Thyroid gland (tissue), 4 donors: Measurements from ENCODE around the gene PLXNB2.
A peak's percentile ranks its signal among the peaks of the same experiment; 100 is the strongest.

Experiments
- POLR2A ChIP-seq, 2 donors: fragments of 450-650 bp; IDR thresholded peaks; one replicate each; pipeline ENCODE4 v1.6.1; 2017; ENCODE audit warnings: antibody characterized with exemption in 2 of 2, mild to moderate bottlenecking in 2 of 2, moderate library complexity in 1 of 2
- TF ChIP-seq, protein P1 (sequence below), 6 experiments: fragments of 200-600 bp in 3 of 6; fragments of 450-650 bp in 3 of 6; sonication (generic) in 3 of 6; IDR thresholded peaks; one replicate each; pipeline ENCODE4 v1.5.1; 2016 to 2019; ENCODE audit warnings: antibody characterized with exemption in 6 of 6, mild to moderate bottlenecking in 2 of 6, inconsistent platforms in 1 of 6, moderate library complexity in 1 of 6

DNA sequence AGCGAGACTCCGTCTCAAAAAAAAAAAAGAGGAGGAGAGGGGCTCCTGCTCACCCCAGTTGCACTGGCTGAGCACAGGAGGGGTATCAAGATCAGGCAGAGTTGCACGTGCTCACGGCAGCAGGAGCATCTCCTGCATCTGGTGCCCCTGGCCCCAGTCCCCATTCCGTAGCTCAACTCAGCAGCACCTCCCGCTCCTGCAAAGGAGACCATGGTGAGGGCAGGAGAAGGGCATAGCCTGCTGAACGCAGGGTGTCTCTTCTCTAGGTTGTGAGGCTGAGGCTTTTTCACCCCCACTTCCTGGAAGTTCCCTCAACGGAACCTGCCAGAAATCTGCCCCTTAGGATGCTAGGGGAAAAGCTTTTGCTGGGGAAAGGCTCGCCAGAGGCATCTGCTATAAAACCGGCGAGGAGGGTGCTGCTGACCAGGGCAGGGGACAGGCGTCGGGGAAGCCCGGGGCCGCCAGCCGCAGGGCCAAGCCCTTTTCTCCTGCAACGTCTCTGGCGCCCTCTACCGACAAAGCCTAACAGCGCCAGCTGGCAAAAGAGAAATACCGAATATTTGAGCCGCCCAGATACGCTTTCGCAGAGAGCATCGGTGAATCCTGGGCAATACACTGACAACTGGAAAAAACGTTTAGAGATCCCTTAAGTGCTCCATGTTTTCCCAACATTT, 34.7 kb upstream of the PLXNB2 start:
- TF ChIP-seq, protein P1, sequence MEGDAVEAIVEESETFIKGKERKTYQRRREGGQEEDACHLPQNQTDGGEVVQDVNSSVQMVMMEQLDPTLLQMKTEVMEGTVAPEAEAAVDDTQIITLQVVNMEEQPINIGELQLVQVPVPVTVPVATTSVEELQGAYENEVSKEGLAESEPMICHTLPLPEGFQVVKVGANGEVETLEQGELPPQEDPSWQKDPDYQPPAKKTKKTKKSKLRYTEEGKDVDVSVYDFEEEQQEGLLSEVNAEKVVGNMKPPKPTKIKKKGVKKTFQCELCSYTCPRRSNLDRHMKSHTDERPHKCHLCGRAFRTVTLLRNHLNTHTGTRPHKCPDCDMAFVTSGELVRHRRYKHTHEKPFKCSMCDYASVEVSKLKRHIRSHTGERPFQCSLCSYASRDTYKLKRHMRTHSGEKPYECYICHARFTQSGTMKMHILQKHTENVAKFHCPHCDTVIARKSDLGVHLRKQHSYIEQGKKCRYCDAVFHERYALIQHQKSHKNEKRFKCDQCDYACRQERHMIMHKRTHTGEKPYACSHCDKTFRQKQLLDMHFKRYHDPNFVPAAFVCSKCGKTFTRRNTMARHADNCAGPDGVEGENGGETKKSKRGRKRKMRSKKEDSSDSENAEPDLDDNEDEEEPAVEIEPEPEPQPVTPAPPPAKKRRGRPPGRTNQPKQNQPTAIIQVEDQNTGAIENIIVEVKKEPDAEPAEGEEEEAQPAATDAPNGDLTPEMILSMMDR (IDR thresholded peaks at IDR 0.05): peak; percentile 93 to 99 (median 94)
- no peak for TF ChIP-seq POLR2A (IDR thresholded peaks at IDR 0.05)
